Fibroblast of peridontal ligament (primary cell): ENCODE results near the gene TDP2.
A peak's percentile ranks its signal among the peaks of the same experiment; 100 is the strongest.
"Not testable (repeated sequence)": the region's sequence is repeated elsewhere in the genome, so short reads cannot be mapped to it uniquely, and the experiment has no call there.

ENCODE experiments used
- DNase-seq: peaks from one replicate; pipeline ENCODE4 v3.0.0-alpha.2; 2010; ENCODE audit errors: extremely low read depth

The TDP2 gene

GRCh38 chr6:24646771-24647170 is 19.9 kb downstream of the TDP2 start:
- peak; percentile 11 for DNase-seq

GRCh38 chr6:24644377-24644776 is 22.3 kb downstream of the TDP2 start:
- DNase-seq = no peak

GRCh38 chr6:24643920-24644319 is 22.8 kb downstream of the TDP2 start:
- no peak for DNase-seq

- no peak for DNase-seq
These were observed 24.6 kb downstream of the TDP2 start for GRCh38 chr6:24642061-24642460.

GRCh38 chr6:24640631-24641030 is 26.1 kb downstream of the TDP2 start:
- not testable (repeated sequence) for DNase-seq

GRCh38 chr6:24640166-24640565 is 26.5 kb downstream of the TDP2 start:
- no peak for DNase-seq

GRCh38 chr6:24636681-24637080 is 30.0 kb downstream of the TDP2 start:
- DNase-seq = no peak

DNA sequence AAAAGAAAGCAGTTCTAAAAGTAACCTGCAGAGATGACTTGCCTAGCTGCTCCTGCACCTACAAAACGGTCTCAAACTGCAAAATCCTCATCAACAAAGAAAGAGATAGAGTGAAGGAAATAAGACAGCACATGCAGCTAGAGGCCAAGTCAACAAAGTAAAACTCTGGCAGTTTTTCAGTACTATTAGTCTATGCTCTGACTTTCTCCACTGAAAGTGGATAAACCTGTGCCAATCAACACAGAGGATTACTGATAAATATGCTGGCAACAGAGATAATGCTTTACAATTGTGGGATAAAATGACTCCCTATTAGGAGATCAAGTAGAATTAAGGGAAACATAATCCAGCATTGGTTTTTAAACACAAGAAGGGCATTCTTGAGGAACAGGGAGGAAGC is 34.1 kb downstream of the TDP2 start:
- no peak for DNase-seq

- no peak for DNase-seq
These were observed 35.0 kb downstream of the TDP2 start for GRCh38 chr6:24631671-24632070.

- no peak for DNase-seq
These were observed 35.7 kb downstream of the TDP2 start for GRCh38 chr6:24630856-24631505.

DNA sequence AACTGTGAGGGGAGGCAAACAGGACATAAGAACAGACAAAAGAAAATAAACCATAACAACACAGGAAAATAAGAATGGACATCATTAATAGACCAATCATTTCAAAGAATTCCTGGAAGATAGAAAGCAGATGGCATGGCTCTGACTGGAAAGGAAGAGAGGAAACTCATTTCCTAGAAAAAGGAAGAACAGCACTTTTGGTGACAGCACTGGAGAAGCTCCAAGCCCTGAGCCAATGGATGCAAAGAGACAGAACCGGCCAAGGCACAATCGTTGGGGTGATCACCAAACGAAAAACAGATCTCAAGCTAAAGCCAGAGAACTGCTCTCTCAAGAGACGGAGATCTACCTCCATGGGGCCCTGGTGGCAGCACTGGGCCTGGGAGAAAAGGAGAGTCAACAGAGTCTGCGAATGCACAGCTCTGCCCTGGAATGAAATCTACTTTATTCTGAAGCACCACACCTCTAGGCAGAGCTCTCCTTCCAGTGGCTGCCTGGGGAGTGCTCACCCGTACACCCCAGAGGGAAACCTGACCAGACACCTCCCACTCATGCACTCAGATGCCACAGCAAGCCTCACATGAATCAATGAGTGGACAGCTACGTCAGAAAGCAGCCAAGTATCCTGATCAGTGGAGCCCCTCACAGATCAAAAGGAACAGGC is 44.9 kb downstream of the TDP2 start:
- DNase-seq = no peak

GRCh38 chr6:24620637-24621036 is 46.1 kb downstream of the TDP2 start:
- DNase-seq = no peak

DNA sequence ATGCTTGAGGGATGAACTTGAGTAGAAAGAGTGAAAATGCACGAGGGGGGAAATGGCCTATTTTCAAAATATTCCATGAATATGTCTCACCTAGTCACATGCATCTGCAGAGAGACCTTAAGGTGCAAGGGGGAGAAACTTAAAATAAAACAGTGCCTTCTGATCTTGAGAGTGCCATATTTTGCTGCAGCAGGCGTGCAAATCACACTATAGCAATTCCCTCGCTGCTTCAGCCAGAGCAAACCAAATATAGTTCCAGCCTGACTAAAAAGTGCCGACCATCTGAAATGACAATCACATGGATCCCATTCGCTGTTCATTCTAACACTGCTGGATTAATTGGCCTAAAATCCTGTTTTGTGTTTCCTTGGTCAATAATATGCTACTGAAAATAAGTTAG is 47.0 kb downstream of the TDP2 start:
- DNase-seq = no peak

GRCh38 chr6:24614648-24615047 is 52.1 kb downstream of the TDP2 start:
- no peak for DNase-seq

GRCh38 chr6:24614043-24614420 is 52.7 kb downstream of the TDP2 start:
- peak; percentile 1 for DNase-seq

DNA sequence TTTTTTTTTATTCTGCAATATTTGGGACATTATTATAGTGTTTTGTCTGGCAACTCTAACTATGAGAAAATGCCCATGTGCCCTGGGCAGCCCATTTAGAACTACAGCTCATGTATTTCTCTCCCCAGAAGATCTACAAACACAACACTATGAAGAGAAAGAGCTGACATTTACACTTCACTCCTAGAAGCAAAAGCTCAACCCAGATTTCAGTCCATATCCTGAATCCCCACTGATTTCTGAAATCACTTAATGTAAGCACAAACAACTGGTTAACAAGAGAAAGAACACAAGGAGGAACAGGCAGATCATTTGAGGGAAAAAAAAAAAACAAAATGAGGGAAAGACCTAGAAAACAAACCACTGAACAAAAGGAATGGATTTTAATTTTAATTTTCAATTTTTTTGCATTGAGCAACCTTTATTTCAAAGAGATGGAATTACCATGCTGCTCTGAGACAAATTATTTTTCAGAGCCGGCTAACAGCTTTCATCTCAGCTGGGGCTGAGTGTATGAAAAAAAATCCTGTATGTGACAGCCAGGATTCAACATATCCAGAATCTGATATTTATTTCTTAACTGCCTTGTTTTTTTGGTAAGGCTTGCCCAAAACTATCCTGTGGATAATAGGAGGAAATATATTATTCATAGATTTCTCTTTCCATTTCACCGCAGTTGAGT is 53.2 kb downstream of the TDP2 start:
- DNase-seq = no peak

GRCh38 chr6:24610672-24611071 is 56.0 kb downstream of the TDP2 start:
- no peak for DNase-seq

DNA sequence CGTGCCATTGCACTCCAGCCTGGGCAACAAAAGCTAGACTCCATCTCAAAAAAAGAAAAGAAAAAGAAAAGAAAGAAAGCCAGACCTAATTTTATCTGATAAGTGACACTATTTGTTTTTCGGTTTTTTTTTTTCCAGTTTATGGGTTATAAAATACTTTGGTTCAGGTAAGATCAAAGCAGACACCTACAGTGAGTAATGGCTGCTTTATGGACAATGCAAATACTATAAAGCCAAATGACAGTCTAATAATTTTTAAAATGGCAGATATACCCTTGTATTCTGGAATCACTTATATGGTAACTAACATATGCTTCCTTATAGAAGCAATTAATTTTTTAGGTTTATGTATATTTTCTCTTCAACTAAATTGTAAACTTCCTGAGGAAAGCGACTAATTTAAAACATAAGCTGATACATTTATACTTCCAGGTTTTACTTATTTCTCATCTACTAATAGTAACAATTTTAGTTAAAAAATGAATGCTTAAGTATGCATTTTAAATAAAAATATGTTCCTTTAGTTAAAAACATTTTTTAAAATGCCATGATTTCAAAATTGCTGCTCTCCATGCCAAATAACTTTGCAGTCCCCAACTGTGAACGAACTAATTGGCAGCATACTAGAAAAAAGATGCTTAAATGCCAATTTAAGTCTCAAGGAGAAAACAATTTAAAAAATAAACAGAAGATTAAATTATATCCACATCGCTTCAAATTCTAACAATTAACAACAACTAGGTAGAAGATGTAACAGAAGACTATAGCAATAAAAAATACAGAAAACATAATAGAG is 59.2 kb downstream of the TDP2 start:
- DNase-seq = no peak

- no peak for DNase-seq
These were observed 60.3 kb downstream of the TDP2 start for GRCh38 chr6:24606200-24606930.

DNA sequence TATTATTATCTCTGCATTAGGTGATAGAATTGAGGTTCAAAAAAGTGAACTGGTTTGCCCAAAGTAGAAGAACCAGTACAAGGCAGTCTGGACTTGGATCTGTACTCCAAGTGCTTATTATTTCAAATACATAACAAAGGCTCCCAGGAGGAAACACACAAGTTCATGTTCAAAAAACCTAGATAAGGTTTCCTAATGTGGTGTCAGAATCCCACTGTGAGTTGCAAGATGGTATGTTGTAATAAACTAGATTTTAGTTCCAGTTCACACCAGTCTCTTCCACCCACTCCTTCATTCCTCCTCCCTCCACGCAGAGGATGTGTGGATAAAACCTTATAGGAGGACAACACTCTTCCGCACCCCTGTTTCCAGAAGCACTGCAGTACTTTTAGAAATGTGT is 63.5 kb downstream of the TDP2 start:
- DNase-seq = no peak

DNA sequence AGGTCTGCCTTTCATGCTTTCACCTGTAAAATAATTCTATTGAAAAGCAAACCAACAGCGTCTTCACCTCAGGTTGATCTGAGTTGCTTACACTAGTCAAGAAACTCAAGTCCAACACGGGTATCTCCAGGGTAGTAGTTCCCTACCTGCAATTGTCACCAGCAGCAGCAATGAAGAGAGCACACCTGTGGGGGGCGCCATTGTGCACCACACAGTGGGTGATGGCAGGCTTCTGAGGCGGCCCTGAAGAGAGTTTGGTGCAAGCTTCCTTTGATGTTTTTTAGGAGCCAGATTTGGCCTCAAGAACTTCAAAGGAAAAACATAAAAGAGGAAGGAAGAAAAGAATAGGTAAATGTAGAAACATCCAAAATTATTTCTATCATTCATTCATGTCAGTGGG is 65.8 kb downstream of the TDP2 start:
- DNase-seq = no peak
